Astrocyte of the spinal cord (primary cell): ENCODE measurements around the gene SEMA7A.

ENCODE experiments used
- DNase-seq: peaks from one replicate; pipeline ENCODE4 v3.0.0; 2011; ENCODE audit warnings: low read depth, low spot score
- H3K4me3 ChIP-seq: 2 replicates; pipeline ENCODE4 v1.5.1; 2011; ENCODE audit warnings: low read depth, mild to moderate bottlenecking, low read length, moderate library complexity
- CTCF ChIP-seq: IDR thresholded peaks from 2 replicates; pipeline ENCODE4 v1.5.1; 2012; ENCODE audit warnings: low read depth, mild to moderate bottlenecking, low read length, inconsistent platforms
- in situ Hi-C: cut with HindIII; loops from 2 replicates; pipeline ENCODE4 v1.10.0; 2017; ENCODE audit warnings: low sequenced_read_pairs

The SEMA7A gene

GRCh38 chr15:74384881-74385643, 48.7 kb downstream of the SEMA7A start:
- H3K4me3 ChIP-seq = no peak overlapping the region
- in situ Hi-C loops = no loop called here
- no peak for TF ChIP-seq CTCF
- peak; percentile 40 for DNase-seq

- TF ChIP-seq CTCF = no peak
- H3K4me3 ChIP-seq = no peak overlapping the region
- in situ Hi-C loops = no loop called here
- no peak for DNase-seq
Measured at GRCh38 chr15:74384566-74384880, 49.2 kb downstream of the SEMA7A start.

GRCh38 chr15:74383695-74384565, 49.8 kb downstream of the SEMA7A start:
- no peak for TF ChIP-seq CTCF
- no peak for DNase-seq
- in situ Hi-C loops = no loop called here
- H3K4me3 ChIP-seq = no peak overlapping the region

GRCh38 chr15:74383286-74383685, 50.5 kb downstream of the SEMA7A start:
- no peak for DNase-seq
- in situ Hi-C loops = no loop called here
- H3K4me3 ChIP-seq = no peak overlapping the region
- no peak for TF ChIP-seq CTCF

GRCh38 chr15:74382004-74382816, 51.5 kb downstream of the SEMA7A start:
- peak; percentile 78 for DNase-seq
- peak; percentile 95 for TF ChIP-seq CTCF
- H3K4me3 ChIP-seq = no peak overlapping the region
- in situ Hi-C loops = no loop called here

GRCh38 chr15:74381481-74381880, 52.3 kb downstream of the SEMA7A start:
- in situ Hi-C loops = no loop called here

More at GRCh38 chr15:74381481-74381880, 52.3 kb downstream of the SEMA7A start:
- TF ChIP-seq CTCF = no peak
- no peak for DNase-seq
- H3K4me3 ChIP-seq = no peak overlapping the region
